SK-N-MC (cell line): ENCODE data around the gene TMEM128.
"Not testable (repeated sequence)": the region's sequence is repeated elsewhere in the genome, so short reads cannot be mapped to it uniquely, and the experiment has no call there.

Experiments used
- DNase-seq: peaks from one replicate; pipeline ENCODE4 v3.0.0-alpha.2; 2011; ENCODE audit warnings: low read depth, low spot score
- H3K27ac ChIP-seq: fragments of 200-600 bp; sonication (generic); 2 replicates; pipeline ENCODE4 v1.5.1; 2016; ENCODE audit warnings: mixed run types
- H3K36me3 ChIP-seq: fragments of 200-600 bp; sonication (generic); 2 replicates; pipeline ENCODE4 v1.6.1; 2017; ENCODE audit warnings: antibody characterized with exemption, low read length, mixed read lengths; ENCODE audit not compliant: insufficient read depth
- H3K4me3 ChIP-seq: fragments of 200-600 bp; sonication (generic); 2 replicates; pipeline ENCODE4 v1.5.1; 2016
- H3K9ac ChIP-seq: fragments of 200-600 bp; sonication (generic); 2 replicates; pipeline ENCODE4 v1.8.0; 2017; ENCODE audit warnings: mixed run types, mixed read lengths; ENCODE audit not compliant: insufficient read length
- H3K9me3 ChIP-seq: fragments of 200-600 bp; sonication (generic); 2 replicates; pipeline ENCODE4 v1.6.1; 2017; ENCODE audit warnings: low read depth, mild to moderate bottlenecking, antibody characterized with exemption, low read length, moderate library complexity, mixed read lengths
- EZH2 ChIP-seq: fragments of 200-600 bp; sonication (generic); IDR thresholded peaks from one replicate; pipeline ENCODE4 v1.6.1; 2017; ENCODE audit warnings: antibody characterized with exemption
- FOXP2 ChIP-seq: optimal IDR thresholded peaks from 2 replicates; pipeline ENCODE3; 2011; ENCODE audit warnings: mild to moderate bottlenecking, moderate library complexity; ENCODE audit not compliant: insufficient read depth; ENCODE audit errors: extremely low read length, control extremely low read depth
- POLR2AphosphoS5 ChIP-seq: IDR thresholded peaks from 2 replicates; pipeline ENCODE4 v1.6.1; 2012; ENCODE audit warnings: mild to moderate bottlenecking, low read depth, low read length, borderline replicate concordance

TMEM128 gene

DNA sequence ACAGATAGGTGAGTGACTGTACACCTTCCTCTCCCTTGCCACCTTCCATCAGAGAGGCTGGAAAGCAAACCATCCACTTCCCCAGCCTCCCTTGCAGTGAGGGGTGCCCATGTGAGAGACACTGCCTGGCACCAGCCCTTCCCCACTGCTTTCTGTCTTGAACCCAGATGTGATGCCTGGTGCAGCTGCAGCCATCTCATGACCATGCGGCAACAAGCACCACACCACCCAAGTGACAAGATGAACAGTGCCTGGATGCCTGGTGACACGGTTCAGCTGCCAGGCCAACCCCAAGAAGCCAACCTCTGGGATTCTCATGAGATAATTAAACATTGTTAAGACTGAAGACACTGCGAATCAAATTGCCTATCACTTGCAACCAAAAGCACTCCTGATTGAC lies 52.7 kb downstream of the TMEM128 start:
- Histone ChIP-seq H3K9ac (no peak overlapping the region), H3K9me3 (no peaks in the 10 kb centered on the region), H3K27ac (no peak overlapping the region), H3K36me3 (no peaks in the 10 kb centered on the region), H3K4me3 (no peak overlapping the region)
- TF ChIP-seq FOXP2 (no peak), POLR2AphosphoS5 (no peak), EZH2 (no peak)
- DNase-seq: no peak

DNA sequence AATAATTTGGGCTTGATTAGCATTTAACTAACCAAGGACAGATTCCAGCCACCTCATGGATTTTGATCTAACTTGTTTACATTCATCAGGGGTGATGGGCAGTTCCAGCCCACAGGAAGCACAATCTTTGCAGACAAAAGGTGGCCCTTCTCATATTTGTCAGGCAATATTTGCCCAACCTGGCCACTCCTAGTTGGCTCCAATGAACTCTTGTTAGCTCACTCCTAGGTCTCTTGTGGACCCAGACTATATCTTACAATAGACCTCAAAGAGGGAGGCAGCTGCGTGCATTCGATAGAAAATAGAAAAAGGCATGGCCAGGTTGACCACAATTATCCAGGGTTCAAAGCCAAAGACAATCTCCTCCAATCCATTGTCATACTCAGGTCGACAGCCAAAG lies 59.5 kb downstream of the TMEM128 start:
- not testable (repeated sequence) for H3K9me3 ChIP-seq, DNase-seq, H3K4me3 ChIP-seq, H3K27ac ChIP-seq, H3K9ac ChIP-seq, H3K36me3 ChIP-seq
